Kidney (tissue), 14 donors: ENCODE data around the gene AP1M1. TPM values are rescaled to one million over a fixed set of nuclear protein-coding genes. Genes with fewer than 3 reads are reported as not detected.

Experiments used
- DNase-seq, 5 donors: peaks; one replicate each; pipeline ENCODE4 v3.0.0-alpha.2; 2013 to 2020
- FAIRE-seq: peaks from 2 replicates; lab custom pipeline; 2012; peaks lifted over from hg19 to GRCh38; lab: Jason Lieb, UNC
- H3K27ac ChIP-seq, 2 donors: one replicate each; pipeline ENCODE4 v1.7.0; 2013; ENCODE audit warnings: low read depth in 2 of 2, low read length in 2 of 2, inconsistent platforms in 1 of 2
- H3K27me3 ChIP-seq: one replicate; pipeline ENCODE4 v1.7.1; 2013; ENCODE audit warnings: low read length, inconsistent platforms; ENCODE audit not compliant: control insufficient read depth, insufficient read depth
- H3K36me3 ChIP-seq, 3 donors: one replicate each; pipeline versions ENCODE4 v1.7.0 to v1.7.1; 2013; ENCODE audit warnings: low read length in 3 of 3, control low read depth in 1 of 3, inconsistent platforms in 1 of 3; ENCODE audit not compliant: insufficient read depth in 3 of 3, control insufficient read depth in 2 of 3
- H3K4me1 ChIP-seq, 3 donors: one replicate each; pipeline versions ENCODE4 v1.7.0 to v1.7.1; 2013; ENCODE audit warnings: low read length in 3 of 3, inconsistent platforms in 1 of 3, low read depth in 1 of 3; ENCODE audit not compliant: control insufficient read depth in 2 of 3, insufficient read depth in 2 of 3
- H3K4me3 ChIP-seq, 3 donors: one replicate each; pipeline versions ENCODE4 v1.7.0 to v1.8.1; 2013; ENCODE audit warnings: low read length in 3 of 3, control low read depth in 1 of 3, inconsistent platforms in 1 of 3
- H3K9ac ChIP-seq, 3 donors: one replicate each; pipeline versions ENCODE4 v1.7.0 to v1.7.1; 2013; ENCODE audit warnings: low read length in 3 of 3, control low read depth in 1 of 3, inconsistent platforms in 1 of 3
- H3K9me3 ChIP-seq, 3 donors: one replicate each; pipeline versions ENCODE4 v1.7.0 to v1.7.1; 2013; ENCODE audit warnings: low read length in 3 of 3, control low read depth in 1 of 3, inconsistent platforms in 1 of 3; ENCODE audit not compliant: control insufficient read depth in 2 of 3, insufficient read depth in 1 of 3
- CTCF ChIP-seq: IDR thresholded peaks from 3 replicates; pipeline ENCODE4 v1.5.1; 2012; ENCODE audit warnings: mild to moderate bottlenecking, moderate library complexity, borderline replicate concordance; ENCODE audit not compliant: insufficient read depth; ENCODE audit errors: extremely low read depth
- intact Hi-C: fragments of 100-400 bp; cut with DNase I; formaldehyde crosslinking; loops from one replicate; pipeline ENCODE4 v1.11.1; 2022
- polyA plus RNA-seq: library from polyadenylated mRNA; stranded (reverse); fragments of 350-450 nt; fragmentation: Illumina TruSeq; extraction: RNeasy Lipid Tissue Mini Kit (QIAGEN cat#74804); gene quantifications from one replicate; pipeline ENCODE4 v1.2.3, GENCODE V29; 2014; ENCODE audit warnings: low read depth, low replicate concordance; ENCODE audit not compliant: insufficient read depth
- total RNA-seq: library from RNA; stranded (reverse); fragmentation: NEBNext Ultra II Directional; extraction: Animal tissue kit (Norgen Biotek cat#: 25700); gene quantifications from one replicate; pipeline ENCODE4 v1.2.1, GENCODE V29; 2021
- donor health status: control.
- donor health status: control.
- donor health status: control.
- donor health status: control.
- donor health status: control.
- donor health status: DM: yes; HTN: yes; CAD: no.
- donor health status: Normal renal cell carcinoma (clear cell type).

Gene AP1M1
- total and polyA plus RNA-seq, 2 donors from 2014 or later = 56.0 to 67.8 TPM

DNA sequence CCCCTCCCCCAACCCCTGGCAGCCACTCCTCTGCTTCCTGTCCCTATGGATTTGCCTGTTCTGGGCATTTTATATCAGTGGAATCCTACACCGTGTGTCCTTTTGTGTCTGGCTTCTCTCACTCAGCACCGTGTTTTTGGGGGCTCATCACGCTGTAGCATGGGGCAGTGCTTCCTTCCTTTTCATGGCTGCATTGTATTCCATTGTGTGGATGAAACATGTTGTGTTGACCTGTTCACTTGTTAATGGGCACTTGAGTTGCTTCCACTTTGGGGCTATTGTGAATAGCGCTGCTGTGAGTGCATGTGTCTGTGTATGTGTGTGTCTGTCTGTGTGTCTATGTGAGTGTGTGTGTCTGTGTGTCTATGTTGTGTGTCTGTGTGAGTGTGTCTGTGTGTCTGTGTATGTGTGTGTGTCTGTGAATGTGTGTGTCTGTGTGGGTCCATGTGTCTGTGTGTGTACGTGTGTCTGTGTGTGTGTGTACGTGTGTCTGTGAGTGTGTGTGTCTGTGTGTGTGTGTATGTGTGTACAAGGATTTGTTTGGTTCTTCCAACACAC, 57.2 kb downstream of the AP1M1 start:
- no peak overlapping the region for H3K9ac ChIP-seq

GRCh38 chr19:16257509-16258002, 59.8 kb downstream of the AP1M1 start:
- Histone ChIP-seq H3K4me1 (peaks cover 0 to 21% (median 0%) of the 10 kb centered on the region in 3 donors), H3K9ac (no peak overlapping the region), H3K27ac (peak overlapping the region in 1 of 2 donors; percentile 30), H3K4me3 (no peak overlapping the region), H3K36me3 (no peaks in the 10 kb centered on the region), H3K9me3 (no peaks in the 10 kb centered on the region), H3K27me3 (no peaks in the 10 kb centered on the region)
- intact Hi-C loops = no loop called here
- DNase-seq = peak in 1 of 5 donors; percentile 39
- FAIRE-seq = no peak
- no peak for TF ChIP-seq CTCF

More for the DNA sequence above, 57.2 kb downstream of the AP1M1 start:
- intact Hi-C loops = no loop called here
- Histone ChIP-seq H3K27me3 (no peaks in the 10 kb centered on the region), H3K27ac (no peak overlapping the region), H3K4me1 (peaks cover 0 to 18% (median 0%) of the 10 kb centered on the region in 3 donors), H3K4me3 (no peak overlapping the region), H3K36me3 (no peaks in the 10 kb centered on the region), H3K9me3 (no peaks in the 10 kb centered on the region)
- DNase-seq (no peak), FAIRE-seq (no peak)
- TF ChIP-seq CTCF = no peak

- H3K36me3 ChIP-seq = no peaks in the 10 kb centered on the region
- H3K27me3 ChIP-seq = no peaks in the 10 kb centered on the region
- no peaks in the 10 kb centered on the region for H3K9me3 ChIP-seq
- DNase-seq (peak in 2 of 5 donors; percentile 62 to 90), FAIRE-seq (no peak)
- peak overlapping the region in 1 of 3 donors; percentile 34 for H3K9ac ChIP-seq
- peaks cover 0 to 17% (median 0%) of the 10 kb centered on the region in 3 donors for H3K4me1 ChIP-seq
- no peak overlapping the region for H3K4me3 ChIP-seq
- no peak for TF ChIP-seq CTCF
- intact Hi-C loops = no loop called here
- H3K27ac ChIP-seq = peak overlapping the region; percentile 82 to 88
These were observed 60.8 kb downstream of the AP1M1 start for GRCh38 chr19:16258440-16258903.
